H9 (cell line): ENCODE results near the gene LDHA. TPM values are rescaled to one million over a fixed set of nuclear protein-coding genes. Genes with fewer than 3 reads are reported as not detected.

Source experiments
- DNase-seq: peaks from one replicate; pipeline ENCODE4 v3.0.0-alpha.2; 2017
- H2AFZ ChIP-seq: one replicate; pipeline ENCODE4 v1.6.1; 2013; ENCODE audit warnings: mild to moderate bottlenecking, low read length, control low read depth, moderate library complexity
- H2AK5ac ChIP-seq: 2 replicates; pipeline ENCODE4 v1.6.1; 2013; ENCODE audit warnings: low read length, control low read depth, mixed read lengths; ENCODE audit not compliant: insufficient read length
- H2BK120ac ChIP-seq: one replicate; pipeline ENCODE4 v1.6.1; 2013; ENCODE audit warnings: low read depth, mild to moderate bottlenecking, low read length, control low read depth, inconsistent platforms; ENCODE audit not compliant: poor library complexity, severe bottlenecking
- H2BK12ac ChIP-seq: 2 replicates; pipeline ENCODE4 v1.6.1; 2013; ENCODE audit warnings: low read length, control low read depth, mixed read lengths, low read depth; ENCODE audit not compliant: insufficient read length
- H2BK15ac ChIP-seq: 2 replicates; pipeline ENCODE4 v1.6.1; 2013; ENCODE audit warnings: low read depth, low read length, control low read depth
- H2BK20ac ChIP-seq: one replicate; pipeline ENCODE4 v1.6.1; 2013; ENCODE audit warnings: low read depth, mild to moderate bottlenecking, low read length, control low read depth, inconsistent platforms; ENCODE audit not compliant: poor library complexity, severe bottlenecking
- H2BK5ac ChIP-seq: 2 replicates; pipeline ENCODE4 v1.6.1; 2013; ENCODE audit warnings: low read length, control low read depth, mixed read lengths; ENCODE audit not compliant: insufficient read length
- H3K14ac ChIP-seq: 2 replicates; pipeline ENCODE4 v1.6.1; 2013; ENCODE audit warnings: low read length, control low read depth; ENCODE audit not compliant: insufficient read depth
- H3K18ac ChIP-seq: 2 replicates; pipeline ENCODE4 v1.6.1; 2013; ENCODE audit warnings: low read depth, mild to moderate bottlenecking, mixed read lengths, low read length, control low read depth; ENCODE audit not compliant: insufficient read length
- H3K23ac ChIP-seq: 2 replicates; pipeline ENCODE4 v1.6.1; 2013; ENCODE audit warnings: low read length, control low read depth, mixed read lengths, low read depth; ENCODE audit not compliant: insufficient read length
- H3K23me2 ChIP-seq: 2 replicates; pipeline ENCODE4 v1.6.1; 2013; ENCODE audit warnings: low read depth, mild to moderate bottlenecking, mixed read lengths, low read length, control low read depth; ENCODE audit not compliant: insufficient read length, poor library complexity, severe bottlenecking
- H3K27ac ChIP-seq: 2 replicates; pipeline ENCODE4 v1.5.1; 2013; ENCODE audit warnings: low read length, control low read depth, mixed read lengths, low read depth; ENCODE audit not compliant: insufficient read length
- H3K27me3 ChIP-seq: 2 replicates; pipeline ENCODE4 v1.6.1; 2013; ENCODE audit warnings: low read length, control low read depth, inconsistent platforms; ENCODE audit not compliant: insufficient read depth
- H3K4ac ChIP-seq: 2 replicates; pipeline ENCODE4 v1.6.1; 2013; ENCODE audit warnings: low read depth, mild to moderate bottlenecking, control low read depth, inconsistent platforms, low read length, moderate library complexity
- H3K4me1 ChIP-seq: 2 replicates; pipeline ENCODE4 v1.6.1; 2013; ENCODE audit warnings: low read length, control low read depth, inconsistent platforms; ENCODE audit not compliant: insufficient read depth
- H3K4me2 ChIP-seq: 2 replicates; pipeline ENCODE4 v1.6.1; 2013; ENCODE audit warnings: low read length, control low read depth, mixed read lengths; ENCODE audit not compliant: insufficient read length, insufficient read depth
- H3K56ac ChIP-seq: 2 replicates; pipeline ENCODE4 v1.6.1; 2013; ENCODE audit warnings: low read depth, mild to moderate bottlenecking, mixed read lengths, low read length, control low read depth; ENCODE audit not compliant: insufficient read length
- H3K79me1 ChIP-seq: 2 replicates; pipeline ENCODE4 v1.6.1; 2013; ENCODE audit warnings: low read depth, mild to moderate bottlenecking, moderate library complexity, low read length, control low read depth, inconsistent platforms; ENCODE audit not compliant: insufficient read depth, poor library complexity, severe bottlenecking
- H3K79me2 ChIP-seq: 2 replicates; pipeline ENCODE4 v1.6.1; 2013; ENCODE audit warnings: low read length, control low read depth, inconsistent platforms; ENCODE audit not compliant: insufficient read depth
- H3K9ac ChIP-seq: 2 replicates; pipeline ENCODE4 v1.6.1; 2013; ENCODE audit warnings: low read length, control low read depth, mixed read lengths; ENCODE audit not compliant: insufficient read length; ENCODE audit errors: extremely low read depth
- H3K9me3 ChIP-seq: one replicate; pipeline ENCODE4 v1.6.1; 2013; ENCODE audit warnings: low read depth, low read length, inconsistent platforms; ENCODE audit not compliant: control insufficient read depth
- H3T11ph ChIP-seq: one replicate; pipeline ENCODE4 v1.6.1; 2013; ENCODE audit warnings: mild to moderate bottlenecking, low read length, control low read depth, inconsistent platforms
- H4K20me1 ChIP-seq: one replicate; pipeline ENCODE4 v1.6.1; 2013; ENCODE audit not compliant: control insufficient read depth, insufficient read length, insufficient read depth
- H4K5ac ChIP-seq: 2 replicates; pipeline ENCODE4 v1.6.1; 2013; ENCODE audit warnings: low read depth, mild to moderate bottlenecking, mixed read lengths, low read length, control low read depth; ENCODE audit not compliant: insufficient read length
- H4K8ac ChIP-seq: replicated peaks from 2 replicates; pipeline ENCODE4 v1.6.1; 2013; ENCODE audit warnings: low read length, control low read depth, mixed read lengths, low read depth; ENCODE audit not compliant: insufficient read length
- H4K91ac ChIP-seq: 2 replicates; pipeline ENCODE4 v1.6.1; 2013; ENCODE audit warnings: low read depth, mild to moderate bottlenecking, moderate library complexity, mixed read lengths, low read length, control low read depth; ENCODE audit not compliant: insufficient read length
- H3K27ac Mint-ChIP-seq, 3 experiments: 2 replicates in 2 of 3; 3 replicates in 1 of 3; pipeline ENCODE4 v1.8.0; 2020 to 2021; ENCODE audit warnings: mixed read lengths in 3 of 3, mild to moderate bottlenecking in 1 of 3, moderate library complexity in 1 of 3
- H3K27me3 Mint-ChIP-seq: 2 replicates; pipeline ENCODE4 v1.8.0; 2021; ENCODE audit warnings: low read depth, mild to moderate bottlenecking, moderate library complexity, mixed read lengths
- H3K36me3 Mint-ChIP-seq, 3 experiments: 2 replicates in 2 of 3; 3 replicates in 1 of 3; pipeline ENCODE4 v1.8.0; 2020 to 2021; ENCODE audit warnings: low read depth in 3 of 3, mixed read lengths in 3 of 3; ENCODE audit not compliant: insufficient read depth in 1 of 3
- H3K4me1 Mint-ChIP-seq, 2 experiments: 2 replicates each; pipeline ENCODE4 v1.8.0; 2020; ENCODE audit warnings: mixed read lengths in 2 of 2
- H3K4me3 Mint-ChIP-seq, 2 experiments: 2 replicates in 1 of 2; 3 replicates in 1 of 2; pipeline ENCODE4 v1.8.0; 2020 to 2021; ENCODE audit warnings: mild to moderate bottlenecking in 2 of 2, mixed read lengths in 2 of 2, moderate library complexity in 1 of 2
- H3K9me3 Mint-ChIP-seq, 2 experiments: 2 replicates in 1 of 2; 3 replicates in 1 of 2; pipeline ENCODE4 v1.8.0; 2020; ENCODE audit warnings: mild to moderate bottlenecking in 2 of 2, mixed read lengths in 2 of 2, moderate library complexity in 1 of 2
- CTCF ChIP-seq: fragments of 200-600 bp; sonication (generic); conservative IDR thresholded peaks from 3 replicates; pipeline ENCODE4 v1.8.0; 2021; ENCODE audit warnings: antibody characterized with exemption, mild to moderate bottlenecking
- WGBS: extraction: QIAGEN DNeasy Blood & Tissue Kit; methylation state at CpG from one replicate; pipeline ENCODE4 v1.1.7; 2013; ENCODE audit warnings: missing lambda C conversion rate, low lambda C conversion rate, mixed read lengths; ENCODE audit not compliant: insufficient read length; ENCODE audit errors: extremely low coverage; 5-methylcytosine and 5-hydroxymethylcytosine counted together
- total RNA-seq: library from RNA; stranded (reverse); gene quantifications from 2 replicates; pipeline ENCODE4 v1.2.1, GENCODE V29; 2021

Gene LDHA
- total RNA-seq, 1 experiment from 2014 or later = 720 TPM

- Histone ChIP-seq H2BK15ac (no peak overlapping the region), H3K4me1 (no peaks in the 10 kb centered on the region), H3K4ac (no peak overlapping the region), H3K56ac (no peak overlapping the region), H3K18ac (no peak overlapping the region), H2BK12ac (no peak overlapping the region), H3K9ac (no peak overlapping the region), H4K20me1 (no peaks in the 10 kb centered on the region), H3K23ac (no peak overlapping the region), H3K27ac (no peak overlapping the region), H2AFZ (no peak overlapping the region), H2BK20ac (no peak overlapping the region), H4K5ac (no peak overlapping the region), H2AK5ac (no peak overlapping the region), H3K23me2 (no peaks in the 10 kb centered on the region), H3T11ph (no peak overlapping the region), H2BK5ac (no peak overlapping the region), H3K79me2 (no peaks in the 10 kb centered on the region), H4K91ac (no peak overlapping the region), H3K14ac (no peak overlapping the region), H3K4me2 (no peak overlapping the region), H2BK120ac (no peak overlapping the region), H3K27me3 (no peaks in the 10 kb centered on the region), H4K8ac (no peak overlapping the region), H3K9me3 (no peaks in the 10 kb centered on the region), H3K79me1 (no peaks in the 10 kb centered on the region)
- WGBS = no CpG with 5 or more reads among the region's 3 CpGs
- DNase-seq = no peak
- no peak overlapping the region for H3K27ac Mint-ChIP-seq
- no peak for TF ChIP-seq CTCF
- H3K36me3 Mint-ChIP-seq = peaks cover 14 to 56% (median 47%) of the 10 kb centered on the region in 3 experiments; a peak in 6 of 7 replicates
- H3K9me3 Mint-ChIP-seq = no peaks in the 10 kb centered on the region
- no peak overlapping the region for H3K4me3 Mint-ChIP-seq
- H3K27me3 Mint-ChIP-seq = no peaks in the 10 kb centered on the region
- no peaks in the 10 kb centered on the region for H3K4me1 Mint-ChIP-seq
These were observed 41.8 kb upstream of the LDHA start for GRCh38 chr11:18352581-18352980.
